Panc1 (cell line): ENCODE data around the gene FKBP7. TPM values are rescaled to one million over a fixed set of nuclear protein-coding genes. Genes with fewer than 3 reads are reported as not detected.

ENCODE experiments used
- ATAC-seq: fragments of 200-7000 bp; cut with Tn5 transposase; 2 replicates; pipeline ENCODE4 v1.9.1; 2020; ENCODE audit warnings: mild to moderate bottlenecking, moderate library complexity
- BruUV-seq: library from RNA; stranded (reverse); fragments of 400-500 nt; replicated peaks from 2 replicates; lab custom pipeline; 2021; lab: Mats Ljungman, UMichigan
- CTCF ChIA-PET: fragments of 300-600 bp; sonication (Branson Sonifier 250); formaldehyde crosslinking; loops from one replicate; lab custom pipeline; 2022; ENCODE audit warnings: antibody characterized with exemption; lab: Charles Lee
- POLR2A ChIA-PET: fragments of 300-600 bp; sonication (Branson Sonifier 250); formaldehyde crosslinking; loops from one replicate; lab custom pipeline; 2022; ENCODE audit warnings: antibody characterized with exemption; lab: Charles Lee
- DNase-seq: peaks from one replicate; pipeline ENCODE4 v3.0.0-alpha.2; 2010; ENCODE audit warnings: low read depth, low spot score
- H3K27ac ChIP-seq: 2 replicates; pipeline ENCODE4 v1.5.1; 2011; ENCODE audit warnings: mild to moderate bottlenecking, low read length, inconsistent platforms
- H3K27me3 ChIP-seq: fragments of 200-500 bp; sonication (Bioruptor generic); 2 replicates; pipeline ENCODE4 v1.6.0; 2014; ENCODE audit warnings: low read length, inconsistent platforms; ENCODE audit not compliant: control insufficient read depth, insufficient read depth
- H3K36me3 ChIP-seq: fragments of 200-500 bp; sonication (Bioruptor generic); 2 replicates; pipeline ENCODE4 v1.5.1; 2014; ENCODE audit warnings: inconsistent platforms, mild to moderate bottlenecking, low read length, moderate library complexity; ENCODE audit not compliant: control insufficient read depth, insufficient read depth
- H3K4me1 ChIP-seq: 2 replicates; pipeline ENCODE4 v1.5.1; 2011; ENCODE audit warnings: inconsistent platforms, mild to moderate bottlenecking, low read length, moderate library complexity; ENCODE audit not compliant: control insufficient read depth, insufficient read depth
- H3K4me3 ChIP-seq, 2 experiments: 2 replicates each; pipeline ENCODE4 v1.5.1; 2011 to 2012; ENCODE audit warnings: low read depth in 2 of 2, low read length in 2 of 2, mild to moderate bottlenecking in 2 of 2, inconsistent platforms in 1 of 2, moderate library complexity in 1 of 2
- H3K9me3 ChIP-seq: fragments of 200-500 bp; sonication (Bioruptor generic); 2 replicates; pipeline ENCODE4 v1.5.1; 2014; ENCODE audit warnings: low read depth, mild to moderate bottlenecking, inconsistent platforms, low read length, moderate library complexity; ENCODE audit not compliant: control insufficient read depth, insufficient read depth
- CTCF ChIP-seq: fragments of 450-650 bp; IDR thresholded peaks from 2 replicates; pipeline ENCODE4 v1.5.1; 2017; ENCODE audit warnings: mild to moderate bottlenecking
- POLR2AphosphoS5 ChIP-seq: IDR thresholded peaks from 2 replicates; pipeline ENCODE4 v1.6.1; 2012; ENCODE audit warnings: mild to moderate bottlenecking, low read depth, low read length, moderate library complexity
- REST ChIP-seq, 2 experiments: IDR thresholded peaks; 2 replicates each; pipeline ENCODE4 v1.6.1; 2011 to 2012; ENCODE audit warnings: low read depth in 2 of 2, control low read depth in 1 of 2, low read length in 1 of 2, mild to moderate bottlenecking in 1 of 2, moderate library complexity in 1 of 2; ENCODE audit not compliant: insufficient read depth in 1 of 2
- SIN3A ChIP-seq: IDR thresholded peaks from 2 replicates; pipeline ENCODE4 v1.6.1; 2012; ENCODE audit warnings: low read depth, mild to moderate bottlenecking, low read length, moderate library complexity, borderline replicate concordance; ENCODE audit not compliant: insufficient read depth
- TCF7L2 ChIP-seq: IDR thresholded peaks from 2 replicates; pipeline ENCODE4 v1.6.1; 2011; ENCODE audit warnings: mild to moderate bottlenecking, low read depth, low read length, inconsistent platforms
- in situ Hi-C: cut with HindIII; loops from 2 replicates; pipeline ENCODE4 v1.10.0; 2016; ENCODE audit warnings: low sequenced_read_pairs, low pct_unique_long_range_greater_than_20kb
- intact Hi-C: fragments of 100-400 bp; cut with micrococcal nuclease; formaldehyde crosslinking; loops from one replicate; pipeline ENCODE4 v1.10.0; 2022; ENCODE audit not compliant: unreplicated experiment
- total RNA-seq: library from RNA; stranded (reverse); gene quantifications from one replicate; pipeline ENCODE4 v1.2.1, GENCODE V29; 2021; ENCODE audit not compliant: unreplicated experiment

FKBP7 gene
- total RNA-seq, 1 experiment from 2014 or later = 1.8 TPM

DNA sequence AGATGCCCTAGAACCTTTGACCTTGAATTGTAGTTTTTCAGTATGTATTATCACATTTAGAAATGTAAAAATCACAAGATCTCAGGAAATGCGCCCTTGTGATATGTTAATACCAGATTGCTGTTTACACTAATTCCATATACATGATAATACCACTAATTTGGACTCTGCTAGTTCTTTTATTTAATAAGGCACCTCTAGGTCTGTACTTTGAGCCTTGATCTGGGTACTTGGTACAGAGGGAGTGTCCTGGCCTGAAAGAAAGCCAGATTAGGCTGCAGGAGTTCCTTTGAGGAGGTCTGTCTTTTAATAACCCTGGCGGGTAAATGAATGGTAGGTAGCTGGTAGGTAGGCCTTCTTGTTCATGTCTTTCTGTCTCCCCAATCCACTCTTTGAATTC is 28.1 kb upstream of the FKBP7 start:
- Histone ChIP-seq H3K9me3 (no peaks in the 10 kb centered on the region), H3K36me3 (peaks cover 16% of the 10 kb centered on the region), H3K4me3 (no peak overlapping the region), H3K27me3 (no peaks in the 10 kb centered on the region), H3K27ac (no peak overlapping the region), H3K4me1 (no peaks in the 10 kb centered on the region)
- TF ChIP-seq POLR2AphosphoS5 (no peak), CTCF (no peak), SIN3A (no peak), TCF7L2 (no peak), REST (IDR thresholded peaks at IDR 0.05; ENCODE audit: insufficient read depth in 1 of 2, low read depth in 2 of 2, low read length in 1 of 2) (no peak)
- ChIA-PET POLR2A (interaction anchor here (0.6 kb wide), 1 partner anchor 13 kb away, joined by 3 read pairs; no protein-coding TSS in a partner anchor), CTCF (no interaction called here)
- intact Hi-C loops = no loop called here
- in situ Hi-C loops = no loop called here
- ATAC-seq (no peak), DNase-seq (no peak)
- BruUV-seq = no TSS peak

DNA sequence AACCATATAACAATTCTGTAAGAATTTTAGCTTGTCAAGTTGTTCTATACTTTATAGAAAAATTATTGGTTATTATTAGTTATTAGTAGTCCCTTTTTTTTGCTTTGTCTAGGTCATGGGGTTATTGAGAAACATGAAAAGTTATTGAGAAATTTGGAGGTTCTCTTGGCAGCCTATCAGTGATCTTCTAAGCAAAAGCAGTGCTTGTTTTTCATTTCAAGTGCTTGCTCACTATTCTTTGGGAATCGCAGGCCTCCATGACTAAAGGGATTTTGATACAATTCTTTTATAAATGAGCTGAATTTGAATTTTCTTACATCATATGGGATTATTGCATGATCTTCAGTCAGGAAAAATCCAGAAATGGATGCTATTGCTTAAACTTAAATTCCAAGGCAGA is 27.7 kb upstream of the FKBP7 start:
- in situ Hi-C loops (no loop called here), intact Hi-C loops (no loop called here)
- DNase-seq (no peak), ATAC-seq (no peak)
- Histone ChIP-seq H3K4me3 (no peak overlapping the region), H3K27ac (no peak overlapping the region), H3K36me3 (peaks cover 20% of the 10 kb centered on the region), H3K9me3 (no peaks in the 10 kb centered on the region), H3K4me1 (no peaks in the 10 kb centered on the region), H3K27me3 (no peaks in the 10 kb centered on the region)
- ChIA-PET CTCF (interaction anchor here (0.8 kb wide), 1 partner anchor 111 kb away, joined by 9 read pairs; no protein-coding TSS in a partner anchor), POLR2A (interaction anchor here (0.6 to 0.7 kb wide), 2 partner anchors 13 to 58 kb away, joined by 3 to 6 read pairs; no protein-coding TSS in a partner anchor)
- BruUV-seq = no TSS peak
- TF ChIP-seq SIN3A (no peak), POLR2AphosphoS5 (no peak), CTCF (no peak), TCF7L2 (no peak), REST (IDR thresholded peaks at IDR 0.05; ENCODE audit: insufficient read depth in 1 of 2, low read depth in 2 of 2, low read length in 1 of 2) (no peak)
